Measurements from ENCODE around the gene TUBAL3. TPM values are rescaled to one million over a fixed set of nuclear protein-coding genes. Genes with fewer than 3 reads are reported as not detected.
"Not testable (repeated sequence)": the region's sequence is repeated elsewhere in the genome, so short reads cannot be mapped to it uniquely, and the experiment has no call there.

The TUBAL3 gene
- polyA plus RNA-seq, 1 experiment = not detected

DNA sequence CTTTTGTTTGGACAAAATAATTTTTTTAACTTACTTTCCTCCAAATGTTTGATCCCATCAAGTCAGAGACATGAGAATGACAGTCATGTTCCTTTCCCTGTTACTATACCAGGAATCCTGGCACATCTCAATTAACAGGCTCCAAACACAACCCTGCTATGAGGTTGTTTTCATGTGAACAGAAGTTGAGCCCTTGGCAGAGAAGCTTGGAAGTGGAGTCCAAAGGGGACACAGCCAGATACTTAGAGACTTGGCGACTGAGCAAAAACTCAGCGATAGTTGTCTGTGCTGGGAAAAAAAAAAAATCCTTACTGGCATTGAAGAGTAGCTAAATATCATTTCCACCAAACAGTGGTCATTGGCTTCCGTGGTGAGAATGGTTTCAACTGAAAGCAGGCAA lies 12.8 kb downstream of the TUBAL3 start:
- Histone ChIP-seq H3K4me3 (ENCODE audit: low read depth, low read length) (no peak overlapping the region), H3K9me3 (ENCODE audit: control insufficient read depth, insufficient read depth, low read length) (peaks cover 3% of the 10 kb centered on the region; the same call in 1 of the 2 replicates), H3K27me3 (ENCODE audit: control insufficient read depth, insufficient read depth, low read length) (peaks cover 3% of the 10 kb centered on the region), H3K27ac (ENCODE audit: low read depth, low read length) (no peak overlapping the region)
- CTCF ChIA-PET = interaction anchor here (1.2 to 1.9 kb wide), 2 partner anchors 8 to 577 kb away, joined by 3 to 5 read pairs; no protein-coding TSS in a partner anchor
- POLR2A ChIA-PET = no interaction called here
- TF ChIP-seq, protein P1, sequence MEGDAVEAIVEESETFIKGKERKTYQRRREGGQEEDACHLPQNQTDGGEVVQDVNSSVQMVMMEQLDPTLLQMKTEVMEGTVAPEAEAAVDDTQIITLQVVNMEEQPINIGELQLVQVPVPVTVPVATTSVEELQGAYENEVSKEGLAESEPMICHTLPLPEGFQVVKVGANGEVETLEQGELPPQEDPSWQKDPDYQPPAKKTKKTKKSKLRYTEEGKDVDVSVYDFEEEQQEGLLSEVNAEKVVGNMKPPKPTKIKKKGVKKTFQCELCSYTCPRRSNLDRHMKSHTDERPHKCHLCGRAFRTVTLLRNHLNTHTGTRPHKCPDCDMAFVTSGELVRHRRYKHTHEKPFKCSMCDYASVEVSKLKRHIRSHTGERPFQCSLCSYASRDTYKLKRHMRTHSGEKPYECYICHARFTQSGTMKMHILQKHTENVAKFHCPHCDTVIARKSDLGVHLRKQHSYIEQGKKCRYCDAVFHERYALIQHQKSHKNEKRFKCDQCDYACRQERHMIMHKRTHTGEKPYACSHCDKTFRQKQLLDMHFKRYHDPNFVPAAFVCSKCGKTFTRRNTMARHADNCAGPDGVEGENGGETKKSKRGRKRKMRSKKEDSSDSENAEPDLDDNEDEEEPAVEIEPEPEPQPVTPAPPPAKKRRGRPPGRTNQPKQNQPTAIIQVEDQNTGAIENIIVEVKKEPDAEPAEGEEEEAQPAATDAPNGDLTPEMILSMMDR (IDR thresholded peaks at IDR 0.05; ENCODE audit: low read depth, low read length) = no peak
- DNase-seq (ENCODE audit: low read depth, low spot score) = no peak

DNA sequence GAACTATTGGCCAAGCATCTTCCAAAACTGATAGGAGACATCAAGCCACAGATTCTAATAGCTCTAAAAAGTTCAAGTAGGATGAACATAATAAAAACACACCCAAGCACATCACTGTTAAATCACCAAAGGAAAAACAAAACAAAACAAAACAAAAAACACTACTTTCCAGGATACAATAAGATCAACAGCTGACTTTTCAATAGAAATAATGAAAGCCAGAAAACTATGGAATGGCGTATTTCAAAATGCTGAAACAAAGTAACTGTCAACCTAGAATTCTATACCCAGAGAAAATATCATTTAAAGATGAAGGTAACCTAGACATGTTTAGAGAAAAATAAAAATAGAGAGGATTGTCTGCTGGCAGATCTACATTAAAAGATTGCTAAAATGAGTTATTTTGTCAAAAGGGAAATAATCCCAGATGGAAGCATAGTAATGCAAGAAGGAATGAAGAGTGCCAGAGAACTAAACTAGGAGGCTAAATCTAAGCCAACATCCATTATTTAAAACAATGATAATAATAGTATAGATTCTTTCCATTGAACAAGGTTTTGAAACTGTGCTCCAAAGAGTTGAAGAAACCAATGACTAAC lies 13.9 kb downstream of the TUBAL3 start:
- TF ChIP-seq, protein P1 (IDR thresholded peaks at IDR 0.05; ENCODE audit: low read depth, low read length) = no peak
- no peak overlapping the region for H3K4me3 ChIP-seq (ENCODE audit: low read depth, low read length)
- peaks cover 3% of the 10 kb centered on the region for H3K27me3 ChIP-seq (ENCODE audit: control insufficient read depth, insufficient read depth, low read length)
- DNase-seq (ENCODE audit: low read depth, low spot score) = no peak
- peaks cover 3% of the 10 kb centered on the region; the same call in 1 of the 2 replicates for H3K9me3 ChIP-seq (ENCODE audit: control insufficient read depth, insufficient read depth, low read length)
- ChIA-PET CTCF (interaction anchor here (0.6 kb wide), 1 partner anchor 37 kb away, joined by 4 read pairs; no protein-coding TSS in a partner anchor), POLR2A (no interaction called here)
- H3K27ac ChIP-seq (ENCODE audit: low read depth, low read length) = no peak overlapping the region

DNA sequence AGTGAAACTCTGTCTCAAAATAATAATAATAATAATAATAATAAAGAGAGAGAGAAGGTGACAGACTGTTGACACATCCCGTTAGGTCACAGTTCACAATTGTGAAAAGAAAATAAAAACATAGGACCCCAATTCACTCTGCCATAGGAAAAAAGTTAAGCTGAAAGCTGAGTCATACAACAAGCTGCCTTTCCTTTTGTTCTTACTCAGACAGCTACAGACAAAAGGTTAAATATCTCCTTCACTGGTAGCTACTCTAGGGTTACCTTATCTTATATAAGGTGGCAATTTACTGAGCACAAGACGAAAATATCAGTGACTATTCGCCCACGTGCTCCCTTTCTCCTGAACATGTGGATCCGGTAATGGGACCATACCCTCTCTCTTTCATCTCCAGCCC lies 17.5 kb downstream of the TUBAL3 start:
- ChIA-PET CTCF (interaction anchor here (0.6 to 1.5 kb wide), 4 partner anchors 8 to 572 kb away, joined by 3 to 7 read pairs (median 4); no protein-coding TSS in a partner anchor), POLR2A (no interaction called here)
- TF ChIP-seq, protein P1 (IDR thresholded peaks at IDR 0.05; ENCODE audit: low read depth, low read length) = no peak
- Histone ChIP-seq H3K4me3 (ENCODE audit: low read depth, low read length) (no peak overlapping the region), H3K9me3 (ENCODE audit: control insufficient read depth, insufficient read depth, low read length) (no peaks in the 10 kb centered on the region), H3K27ac (ENCODE audit: low read depth, low read length) (no peak overlapping the region), H3K27me3 (ENCODE audit: control insufficient read depth, insufficient read depth, low read length) (peaks cover 7% of the 10 kb centered on the region)
- no peak for DNase-seq (ENCODE audit: low read depth, low spot score)

DNA sequence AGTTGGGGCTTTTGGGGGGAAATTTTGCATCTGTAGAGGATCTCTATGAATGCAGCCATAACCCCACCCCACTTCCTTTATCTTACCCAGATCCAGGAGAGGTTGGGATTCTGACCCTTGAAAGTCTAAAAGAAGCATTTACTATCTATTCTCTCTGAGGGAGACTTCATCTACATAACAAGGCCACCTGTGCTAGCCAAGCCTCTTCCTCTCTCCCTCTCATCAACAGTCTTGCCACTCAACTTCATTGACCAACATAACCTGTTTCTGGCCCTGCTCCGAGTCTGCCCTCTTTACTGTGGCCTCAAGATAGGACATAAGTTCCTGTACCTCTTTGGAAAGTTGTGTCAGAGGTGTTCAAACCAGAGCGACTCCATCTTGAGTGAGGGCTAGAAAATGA lies 19.4 kb downstream of the TUBAL3 start:
- no peak overlapping the region for H3K4me3 ChIP-seq (ENCODE audit: low read depth, low read length)
- TF ChIP-seq, protein P1 (IDR thresholded peaks at IDR 0.05; ENCODE audit: low read depth, low read length) = no peak
- DNase-seq (ENCODE audit: low read depth, low spot score) = no peak
- no peaks in the 10 kb centered on the region for H3K9me3 ChIP-seq (ENCODE audit: control insufficient read depth, insufficient read depth, low read length)
- peaks cover 7% of the 10 kb centered on the region for H3K27me3 ChIP-seq (ENCODE audit: control insufficient read depth, insufficient read depth, low read length)
- H3K27ac ChIP-seq (ENCODE audit: low read depth, low read length) = no peak overlapping the region
- ChIA-PET CTCF (interaction anchor here (0.5 to 2.2 kb wide), 2 partner anchors 44 to 536 kb away, joined by 5 to 33 read pairs; no protein-coding TSS in a partner anchor), POLR2A (no interaction called here)

DNA sequence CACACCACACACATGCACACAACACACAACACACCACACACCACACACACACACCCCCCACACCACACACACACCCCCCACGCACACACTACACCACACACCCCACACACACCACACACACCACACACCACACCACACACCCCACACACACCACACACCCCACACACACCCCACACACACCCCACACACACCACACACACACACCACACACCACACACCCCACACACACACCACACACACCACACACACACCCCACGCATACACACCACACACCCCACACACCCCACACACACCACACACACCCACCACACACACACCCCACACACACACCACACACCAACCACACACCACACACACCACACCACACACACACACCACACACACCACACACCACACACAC lies 23.4 kb downstream of the TUBAL3 start:
- H3K27ac ChIP-seq (ENCODE audit: low read depth, low read length) = no peak overlapping the region
- H3K4me3 ChIP-seq (ENCODE audit: low read depth, low read length) = no peak overlapping the region
- no peaks in the 10 kb centered on the region for H3K9me3 ChIP-seq (ENCODE audit: control insufficient read depth, insufficient read depth, low read length)
- TF ChIP-seq, protein P1 (IDR thresholded peaks at IDR 0.05; ENCODE audit: low read depth, low read length) = no peak
- peaks cover 4% of the 10 kb centered on the region for H3K27me3 ChIP-seq (ENCODE audit: control insufficient read depth, insufficient read depth, low read length)
- POLR2A ChIA-PET = no interaction called here
- CTCF ChIA-PET = interaction anchor here (2.4 kb wide), 1 partner anchor 532 kb away, joined by 16 read pairs; no protein-coding TSS in a partner anchor
- DNase-seq (ENCODE audit: low read depth, low spot score) = no peak

DNA sequence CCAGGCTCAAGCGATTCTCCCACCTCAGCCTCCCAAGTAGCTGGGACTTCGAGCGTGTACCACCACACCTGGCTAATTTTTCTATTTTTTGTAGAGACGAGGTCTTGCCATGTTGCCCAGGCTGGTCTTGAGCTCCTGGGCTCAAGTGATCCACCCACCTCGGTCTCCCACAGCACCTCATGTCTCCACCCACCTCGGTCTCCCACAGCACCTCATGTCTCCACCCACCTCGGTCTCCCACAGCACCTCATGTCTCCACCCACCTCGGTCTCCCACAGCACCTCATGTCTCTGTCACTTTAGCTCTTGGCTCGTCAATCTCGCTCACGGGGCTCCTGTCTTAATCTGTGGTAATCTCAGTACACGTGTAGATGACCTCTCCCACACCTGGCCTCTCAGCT lies 24.2 kb downstream of the TUBAL3 start:
- H3K27me3 ChIP-seq (ENCODE audit: control insufficient read depth, insufficient read depth, low read length); H3K4me3 ChIP-seq (ENCODE audit: low read depth, low read length); POLR2A ChIA-PET; H3K27ac ChIP-seq (ENCODE audit: low read depth, low read length); DNase-seq (ENCODE audit: low read depth, low spot score); H3K9me3 ChIP-seq (ENCODE audit: control insufficient read depth, insufficient read depth, low read length): not testable (repeated sequence)
- CTCF ChIA-PET = interaction anchor here (0.6 to 2.4 kb wide), 4 partner anchors 211 to 565 kb away, joined by 3 to 16 read pairs (median 4); no protein-coding TSS in a partner anchor

DNA sequence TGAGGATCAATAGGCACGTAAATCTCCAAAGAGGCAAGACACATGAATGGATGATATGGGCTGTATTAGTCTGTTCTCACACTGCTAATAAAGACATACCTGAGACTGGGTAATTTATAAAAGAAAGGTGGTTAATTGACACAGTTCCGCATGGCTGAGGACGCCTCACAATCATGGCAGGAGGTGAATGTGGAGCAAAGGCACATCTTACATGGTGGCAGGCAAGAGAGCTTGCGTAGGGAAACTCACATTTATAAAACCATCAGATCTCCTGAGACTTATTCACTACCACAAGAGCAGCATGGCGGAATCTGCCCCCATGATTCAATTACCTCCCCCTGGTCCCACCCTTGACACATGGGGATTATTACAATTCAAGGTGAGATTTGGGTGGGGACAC lies 25.4 kb downstream of the TUBAL3 start:
- CTCF ChIA-PET = interaction anchor here (1.6 to 2.4 kb wide), 2 partner anchors 530 to 564 kb away, joined by 6 to 16 read pairs; no protein-coding TSS in a partner anchor
- H3K27ac ChIP-seq (ENCODE audit: low read depth, low read length); POLR2A ChIA-PET: not testable (repeated sequence)

More for the DNA sequence above, 25.4 kb downstream of the TUBAL3 start:
- not testable (repeated sequence) for H3K4me3 ChIP-seq (ENCODE audit: low read depth, low read length); DNase-seq (ENCODE audit: low read depth, low spot score); H3K27me3 ChIP-seq (ENCODE audit: control insufficient read depth, insufficient read depth, low read length); H3K9me3 ChIP-seq (ENCODE audit: control insufficient read depth, insufficient read depth, low read length)

All from AG04450 (cell line).